ENCODE measurements around the gene MEGF6.

DNA sequence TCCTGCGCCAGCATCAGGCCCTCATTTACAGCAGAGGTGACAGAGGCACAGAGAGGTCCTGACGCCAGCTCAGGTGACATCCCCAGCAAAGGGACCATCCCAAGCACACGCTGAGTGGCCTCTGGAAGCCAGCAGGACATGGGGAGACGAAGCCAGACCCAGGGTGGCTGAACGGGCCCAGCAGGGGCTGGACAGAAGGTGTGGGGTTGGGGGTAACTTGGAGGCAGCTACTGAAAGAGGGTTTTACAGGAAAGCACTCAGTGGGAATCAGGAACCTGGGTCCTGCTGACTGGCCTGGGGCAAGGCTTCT, 158.5 kb downstream of the MEGF6 start:
- TF ChIP-seq EZH2 (IDR thresholded peaks at IDR 0.05) (no peak), POLR2AphosphoS5 (IDR thresholded peaks at IDR 0.05; ENCODE audit: borderline replicate concordance, low read depth, low read length) (no peak), FOXP2 (optimal IDR thresholded peaks at IDR 0.05; ENCODE audit: control extremely low read depth, extremely low read length, insufficient read depth) (no peak)
